Measurements from ENCODE around the gene USH1C.

Gene USH1C

GRCh38 chr11:17550450-17551346, 6.5 kb upstream of the USH1C start:
- no peak for DNase-seq (ENCODE audit: low read depth)
- no peak overlapping the region for H3K4me3 ChIP-seq (ENCODE audit: control insufficient read depth, low read depth, low read length)
- TF ChIP-seq CTCF (IDR thresholded peaks at IDR 0.05; ENCODE audit: control insufficient read depth, insufficient read depth, low read depth, low read length, missing control alignments): no peak

GRCh38 chr11:17548444-17548843, 4.2 kb upstream of the USH1C start:
- no peak for TF ChIP-seq CTCF (IDR thresholded peaks at IDR 0.05; ENCODE audit: control insufficient read depth, insufficient read depth, low read depth, low read length, missing control alignments)
- no peak for DNase-seq (ENCODE audit: low read depth)
- H3K4me3 ChIP-seq (ENCODE audit: control insufficient read depth, low read depth, low read length): no peak overlapping the region

- TF ChIP-seq CTCF (IDR thresholded peaks at IDR 0.05; ENCODE audit: control insufficient read depth, insufficient read depth, low read depth, low read length, missing control alignments): no peak
- DNase-seq (ENCODE audit: low read depth): no peak
- H3K4me3 ChIP-seq (ENCODE audit: control insufficient read depth, low read depth, low read length): no peak overlapping the region
Measured at GRCh38 chr11:17547932-17548331, 3.7 kb upstream of the USH1C start.

GRCh38 chr11:17547051-17547577, 2.9 kb upstream of the USH1C start, which contains the start of gene OTOG:
TSS of gene OTOG (plus strand) at chr11:17547259. CDS start at chr11:17547373, 114 bp downstream.
- H3K4me3 ChIP-seq (ENCODE audit: control insufficient read depth, low read depth, low read length): no peak within 1 kb of the TSS
- no peak for TF ChIP-seq CTCF (IDR thresholded peaks at IDR 0.05; ENCODE audit: control insufficient read depth, insufficient read depth, low read depth, low read length, missing control alignments)
- DNase-seq (ENCODE audit: low read depth): no peak

- TF ChIP-seq CTCF (IDR thresholded peaks at IDR 0.05; ENCODE audit: control insufficient read depth, insufficient read depth, low read depth, low read length, missing control alignments): no peak
- no peak for DNase-seq (ENCODE audit: low read depth)
- H3K4me3 ChIP-seq (ENCODE audit: control insufficient read depth, low read depth, low read length): no peak overlapping the region
Measured at GRCh38 chr11:17546240-17546639, 2.0 kb upstream of the USH1C start.

- DNase-seq (ENCODE audit: low read depth): no peak
- H3K4me3 ChIP-seq (ENCODE audit: control insufficient read depth, low read depth, low read length): no peak overlapping the region
- TF ChIP-seq CTCF (IDR thresholded peaks at IDR 0.05; ENCODE audit: control insufficient read depth, insufficient read depth, low read depth, low read length, missing control alignments): no peak
Measured at GRCh38 chr11:17543574-17544180, 539 bp downstream of the USH1C start.
